Activated CD4-positive, alpha-beta T cell treated with anti-CD3 and anti-CD28 coated beads for 4 hours (primary cell): ENCODE results near the gene HSPB8.

Experiments used
- DNase-seq, 2 donors: peaks; one replicate each; pipeline ENCODE4 v3.0.0-alpha.2; 2020

Gene HSPB8

GRCh38 chr12:119171691-119172425 lies 6.9 kb upstream of the HSPB8 start:
- DNase-seq: no peak

GRCh38 chr12:119175081-119175480 lies 3.6 kb upstream of the HSPB8 start:
- DNase-seq: no peak

GRCh38 chr12:119176267-119177055 lies 2.3 kb upstream of the HSPB8 start:
- DNase-seq: no peak

GRCh38 chr12:119177056-119177325 lies 1.7 kb upstream of the HSPB8 start:
- no peak for DNase-seq

GRCh38 chr12:119177724-119178380 lies 879 bp upstream of the HSPB8 start:
- no peak for DNase-seq

- DNase-seq: no peak
Observed at GRCh38 chr12:119179335-119180021, 747 bp downstream of the HSPB8 start.

GRCh38 chr12:119180380-119181040 lies 1.8 kb downstream of the HSPB8 start:
- no peak for DNase-seq

- DNase-seq: no peak
Observed at GRCh38 chr12:119181202-119181601, 2.5 kb downstream of the HSPB8 start.

- no peak for DNase-seq
Observed at GRCh38 chr12:119181944-119182343, 3.2 kb downstream of the HSPB8 start.

- no peak for DNase-seq
Observed at GRCh38 chr12:119182701-119183493, 4.2 kb downstream of the HSPB8 start.

GRCh38 chr12:119183942-119184695 lies 5.4 kb downstream of the HSPB8 start:
- no peak for DNase-seq

- DNase-seq: no peak
Observed at GRCh38 chr12:119195256-119195655, 16.5 kb downstream of the HSPB8 start.

- DNase-seq: no peak
Observed at GRCh38 chr12:119198440-119198839, 19.7 kb downstream of the HSPB8 start.

GRCh38 chr12:119200601-119201000 lies 21.9 kb downstream of the HSPB8 start:
- DNase-seq: no peak

GRCh38 chr12:119201789-119202543 lies 23.2 kb downstream of the HSPB8 start:
- DNase-seq: no peak

GRCh38 chr12:119202544-119202943 lies 23.8 kb downstream of the HSPB8 start:
- DNase-seq: no peak

GRCh38 chr12:119204131-119204530 lies 25.4 kb downstream of the HSPB8 start:
- DNase-seq: no peak

- DNase-seq: no peak
Observed at GRCh38 chr12:119204671-119205285, 26.0 kb downstream of the HSPB8 start.

GRCh38 chr12:119206348-119207062 lies 27.8 kb downstream of the HSPB8 start:
- DNase-seq: no peak
